Hepatocyte (in vitro differentiated cells): ENCODE results near the gene STRIP1.

Experiments
- EZH2 ChIP-seq: fragments of 200-600 bp; sonication (generic); IDR thresholded peaks from 2 replicates; pipeline ENCODE4 v1.6.1; 2016; ENCODE audit warnings: antibody characterized with exemption, mild to moderate bottlenecking, borderline replicate concordance
- EZH2phosphoT487 ChIP-seq: fragments of 200-600 bp; sonication (generic); IDR thresholded peaks from one replicate; pipeline ENCODE4 v1.6.1; 2018; ENCODE audit warnings: antibody characterized with exemption, mild to moderate bottlenecking, low read depth, moderate library complexity; ENCODE audit not compliant: unreplicated experiment, severe bottlenecking
- TF ChIP-seq, protein P1 (sequence below): fragments of 200-600 bp; sonication (generic); IDR thresholded peaks from 2 replicates; pipeline ENCODE4 v1.5.1; 2016; ENCODE audit warnings: antibody characterized with exemption, mild to moderate bottlenecking; ENCODE audit not compliant: poor library complexity

DNA sequence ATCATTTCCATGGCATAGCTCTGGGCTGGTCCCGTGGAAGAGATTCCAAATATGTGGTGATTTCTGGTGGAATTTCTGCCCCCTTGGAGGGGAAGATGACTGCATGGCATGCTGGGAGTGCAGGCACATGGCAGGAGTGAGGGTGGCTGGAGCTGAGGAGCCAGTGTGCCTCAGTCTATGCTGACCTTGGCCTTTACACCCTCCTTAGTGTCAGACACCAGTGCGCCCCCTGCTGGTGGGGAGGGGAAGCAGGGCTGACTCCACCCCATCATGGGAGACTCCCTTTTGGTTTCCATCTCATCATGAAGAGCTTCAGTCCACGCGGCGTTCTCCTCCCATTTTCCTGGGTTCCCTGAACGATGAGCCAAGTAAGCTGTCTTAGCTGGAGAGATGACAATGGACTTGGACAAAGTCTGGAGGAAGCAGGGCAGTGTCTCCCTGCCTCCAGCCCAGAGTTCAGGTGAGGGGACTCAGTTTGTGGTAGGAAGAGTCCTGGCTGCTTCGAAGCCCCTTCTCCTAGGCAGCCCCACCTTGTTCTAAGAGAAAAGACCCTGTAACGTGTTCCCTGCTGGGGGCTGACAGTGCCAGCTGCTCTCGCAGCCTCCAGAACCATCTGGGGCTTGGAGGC lies 25.7 kb downstream of the STRIP1 start:
- no peak for TF ChIP-seq EZH2phosphoT487
- TF ChIP-seq, protein P1, sequence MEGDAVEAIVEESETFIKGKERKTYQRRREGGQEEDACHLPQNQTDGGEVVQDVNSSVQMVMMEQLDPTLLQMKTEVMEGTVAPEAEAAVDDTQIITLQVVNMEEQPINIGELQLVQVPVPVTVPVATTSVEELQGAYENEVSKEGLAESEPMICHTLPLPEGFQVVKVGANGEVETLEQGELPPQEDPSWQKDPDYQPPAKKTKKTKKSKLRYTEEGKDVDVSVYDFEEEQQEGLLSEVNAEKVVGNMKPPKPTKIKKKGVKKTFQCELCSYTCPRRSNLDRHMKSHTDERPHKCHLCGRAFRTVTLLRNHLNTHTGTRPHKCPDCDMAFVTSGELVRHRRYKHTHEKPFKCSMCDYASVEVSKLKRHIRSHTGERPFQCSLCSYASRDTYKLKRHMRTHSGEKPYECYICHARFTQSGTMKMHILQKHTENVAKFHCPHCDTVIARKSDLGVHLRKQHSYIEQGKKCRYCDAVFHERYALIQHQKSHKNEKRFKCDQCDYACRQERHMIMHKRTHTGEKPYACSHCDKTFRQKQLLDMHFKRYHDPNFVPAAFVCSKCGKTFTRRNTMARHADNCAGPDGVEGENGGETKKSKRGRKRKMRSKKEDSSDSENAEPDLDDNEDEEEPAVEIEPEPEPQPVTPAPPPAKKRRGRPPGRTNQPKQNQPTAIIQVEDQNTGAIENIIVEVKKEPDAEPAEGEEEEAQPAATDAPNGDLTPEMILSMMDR: peak; percentile 55
- TF ChIP-seq EZH2: no peak
